ENCODE measurements around the gene IL31RA. TPM values are rescaled to one million over a fixed set of nuclear protein-coding genes. Genes with fewer than 3 reads are reported as not detected.

The IL31RA gene
- total RNA-seq, 1 donor from 2014 or later = 0.17 TPM

GRCh38 chr5:55841976-55842375, 9.2 kb upstream of the IL31RA start:
- Mint-ChIP-seq H3K4me1 (ENCODE audit: low read depth) (no peaks in the 10 kb centered on the region), H3K27me3 (peaks cover 11% of the 10 kb centered on the region), H3K9me3 (ENCODE audit: low read depth) (peaks cover 5% of the 10 kb centered on the region), H3K27ac (no peak overlapping the region), H3K36me3 (ENCODE audit: insufficient read depth) (no peaks in the 10 kb centered on the region), H3K4me3 (ENCODE audit: low read depth) (no peak overlapping the region)
- DNase-seq (ENCODE audit: low spot score, unreplicated experiment) = no peak
- TF ChIP-seq CTCF (IDR thresholded peaks at IDR 0.05; ENCODE audit: unreplicated experiment) = no peak

- Mint-ChIP-seq H3K4me1 (ENCODE audit: low read depth) (peaks cover 5% of the 10 kb centered on the region), H3K4me3 (ENCODE audit: low read depth) (no peak overlapping the region), H3K36me3 (ENCODE audit: insufficient read depth) (no peaks in the 10 kb centered on the region), H3K9me3 (ENCODE audit: low read depth) (peaks cover 5% of the 10 kb centered on the region), H3K27me3 (no peaks in the 10 kb centered on the region), H3K27ac (no peak overlapping the region)
- DNase-seq (ENCODE audit: low spot score, unreplicated experiment) = no peak
- TF ChIP-seq CTCF (IDR thresholded peaks at IDR 0.05; ENCODE audit: unreplicated experiment) = no peak
Measured at GRCh38 chr5:55847837-55848236, 3.3 kb upstream of the IL31RA start.

GRCh38 chr5:55848783-55849182, 2.4 kb upstream of the IL31RA start:
- Mint-ChIP-seq H3K27me3 (no peaks in the 10 kb centered on the region), H3K4me1 (ENCODE audit: low read depth) (peaks cover 5% of the 10 kb centered on the region), H3K4me3 (ENCODE audit: low read depth) (no peak overlapping the region), H3K27ac (no peak overlapping the region), H3K9me3 (ENCODE audit: low read depth) (peaks cover 5% of the 10 kb centered on the region), H3K36me3 (ENCODE audit: insufficient read depth) (no peaks in the 10 kb centered on the region)
- TF ChIP-seq CTCF (IDR thresholded peaks at IDR 0.05; ENCODE audit: unreplicated experiment) = no peak
- DNase-seq (ENCODE audit: low spot score, unreplicated experiment) = no peak

GRCh38 chr5:55851675-55851979, 470 bp downstream of the IL31RA start:
- Mint-ChIP-seq H3K27ac (no peak overlapping the region), H3K36me3 (ENCODE audit: insufficient read depth) (no peaks in the 10 kb centered on the region), H3K9me3 (ENCODE audit: low read depth) (no peaks in the 10 kb centered on the region)

GRCh38 chr5:55852503-55852902, 1.3 kb downstream of the IL31RA start:
- Mint-ChIP-seq H3K27me3 (no peaks in the 10 kb centered on the region), H3K4me1 (ENCODE audit: low read depth) (peaks cover 5% of the 10 kb centered on the region), H3K27ac (no peak overlapping the region), H3K9me3 (ENCODE audit: low read depth) (no peaks in the 10 kb centered on the region), H3K4me3 (ENCODE audit: low read depth) (no peak overlapping the region), H3K36me3 (ENCODE audit: insufficient read depth) (no peaks in the 10 kb centered on the region)
- no peak for TF ChIP-seq CTCF (IDR thresholded peaks at IDR 0.05; ENCODE audit: unreplicated experiment)
- DNase-seq (ENCODE audit: low spot score, unreplicated experiment) = no peak

More at GRCh38 chr5:55851675-55851979, 470 bp downstream of the IL31RA start:
- no peak for DNase-seq (ENCODE audit: low spot score, unreplicated experiment)
- Mint-ChIP-seq H3K27me3 (no peaks in the 10 kb centered on the region), H3K4me1 (ENCODE audit: low read depth) (peaks cover 5% of the 10 kb centered on the region), H3K4me3 (ENCODE audit: low read depth) (no peak overlapping the region)
- no peak for TF ChIP-seq CTCF (IDR thresholded peaks at IDR 0.05; ENCODE audit: unreplicated experiment)
